VCaP (cell line): ENCODE data around the gene TECPR2.

ENCODE experiments used
- H3K27ac ChIP-seq: fragments of 450-650 bp; 2 replicates; pipeline ENCODE4 v1.5.1; 2017
- TF ChIP-seq, protein P1 (sequence below): fragments of 450-650 bp; conservative IDR thresholded peaks from 2 replicates; pipeline ENCODE4 v1.5.1; 2017; ENCODE audit warnings: mild to moderate bottlenecking, moderate library complexity

TECPR2 gene

DNA sequence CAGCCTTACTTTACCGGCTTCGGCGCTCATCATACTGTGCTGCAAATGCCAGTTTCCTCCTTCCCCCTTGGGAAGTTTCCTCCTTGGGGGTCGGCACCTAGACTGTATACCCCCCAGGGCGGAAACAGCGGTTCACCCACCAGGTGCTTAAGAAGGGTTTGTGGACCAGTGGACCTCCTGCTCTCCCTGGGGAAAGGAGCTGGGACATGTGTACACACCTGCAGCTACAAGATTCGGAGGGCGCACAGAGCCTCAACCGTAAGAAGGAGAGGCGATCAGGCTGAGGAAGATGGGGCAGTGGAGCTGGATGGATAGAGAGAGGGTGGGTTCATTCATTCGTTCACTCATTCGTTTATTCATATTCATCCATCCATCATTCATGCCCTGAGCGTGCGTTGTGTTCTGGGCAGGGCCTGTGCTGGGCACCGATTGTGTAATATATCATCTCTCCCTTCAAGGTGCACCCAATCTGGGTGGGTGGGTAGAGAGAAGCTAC, 43.9 kb upstream of the TECPR2 start:
- H3K27ac ChIP-seq = peak overlapping the region; percentile 90
- TF ChIP-seq, protein P1, sequence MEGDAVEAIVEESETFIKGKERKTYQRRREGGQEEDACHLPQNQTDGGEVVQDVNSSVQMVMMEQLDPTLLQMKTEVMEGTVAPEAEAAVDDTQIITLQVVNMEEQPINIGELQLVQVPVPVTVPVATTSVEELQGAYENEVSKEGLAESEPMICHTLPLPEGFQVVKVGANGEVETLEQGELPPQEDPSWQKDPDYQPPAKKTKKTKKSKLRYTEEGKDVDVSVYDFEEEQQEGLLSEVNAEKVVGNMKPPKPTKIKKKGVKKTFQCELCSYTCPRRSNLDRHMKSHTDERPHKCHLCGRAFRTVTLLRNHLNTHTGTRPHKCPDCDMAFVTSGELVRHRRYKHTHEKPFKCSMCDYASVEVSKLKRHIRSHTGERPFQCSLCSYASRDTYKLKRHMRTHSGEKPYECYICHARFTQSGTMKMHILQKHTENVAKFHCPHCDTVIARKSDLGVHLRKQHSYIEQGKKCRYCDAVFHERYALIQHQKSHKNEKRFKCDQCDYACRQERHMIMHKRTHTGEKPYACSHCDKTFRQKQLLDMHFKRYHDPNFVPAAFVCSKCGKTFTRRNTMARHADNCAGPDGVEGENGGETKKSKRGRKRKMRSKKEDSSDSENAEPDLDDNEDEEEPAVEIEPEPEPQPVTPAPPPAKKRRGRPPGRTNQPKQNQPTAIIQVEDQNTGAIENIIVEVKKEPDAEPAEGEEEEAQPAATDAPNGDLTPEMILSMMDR = no peak

DNA sequence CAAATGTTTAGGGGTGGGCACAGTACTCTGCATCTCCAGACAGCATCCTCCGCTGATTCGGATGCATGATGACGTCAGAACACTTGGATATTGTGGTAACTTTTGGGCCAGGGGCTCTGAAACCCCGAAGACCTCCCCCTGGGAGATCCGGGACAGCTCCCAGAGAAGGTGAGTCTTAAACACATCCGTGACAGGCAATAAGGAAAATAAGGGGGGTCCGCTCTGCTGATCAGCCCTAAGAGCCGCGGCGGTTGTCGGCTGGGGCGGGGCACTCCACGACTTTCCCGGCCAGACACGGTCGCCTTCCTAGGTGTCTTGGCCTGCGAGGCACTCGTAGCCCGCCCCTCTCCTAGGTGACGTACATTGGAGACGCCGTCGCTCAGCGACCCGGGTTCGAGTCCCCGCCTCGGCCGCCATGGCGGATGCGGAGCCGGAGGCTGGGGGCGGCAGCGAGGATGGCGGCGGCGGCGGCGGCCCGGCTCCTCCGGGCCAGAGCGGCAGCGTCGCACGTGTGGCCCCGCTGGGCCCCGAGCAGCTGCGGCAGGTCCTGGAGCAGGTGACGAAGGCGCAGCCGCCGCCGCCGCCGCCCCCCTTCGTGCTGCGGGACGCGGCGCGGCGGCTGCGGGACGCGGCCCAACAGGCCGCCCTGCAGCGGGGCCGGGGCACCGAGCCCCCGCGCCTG, 43.2 kb upstream of the TECPR2 start, which contains the start of gene ZNF839:
Gene ZNF839, plus strand, starts transcription at position 396 of the 682 bp plus-strand sequence. Its CDS starts 20 bp downstream, at position 416.
- TF ChIP-seq, protein P1 = no peak
- peak within 1 kb of the TSS; percentile 90 for H3K27ac ChIP-seq

DNA sequence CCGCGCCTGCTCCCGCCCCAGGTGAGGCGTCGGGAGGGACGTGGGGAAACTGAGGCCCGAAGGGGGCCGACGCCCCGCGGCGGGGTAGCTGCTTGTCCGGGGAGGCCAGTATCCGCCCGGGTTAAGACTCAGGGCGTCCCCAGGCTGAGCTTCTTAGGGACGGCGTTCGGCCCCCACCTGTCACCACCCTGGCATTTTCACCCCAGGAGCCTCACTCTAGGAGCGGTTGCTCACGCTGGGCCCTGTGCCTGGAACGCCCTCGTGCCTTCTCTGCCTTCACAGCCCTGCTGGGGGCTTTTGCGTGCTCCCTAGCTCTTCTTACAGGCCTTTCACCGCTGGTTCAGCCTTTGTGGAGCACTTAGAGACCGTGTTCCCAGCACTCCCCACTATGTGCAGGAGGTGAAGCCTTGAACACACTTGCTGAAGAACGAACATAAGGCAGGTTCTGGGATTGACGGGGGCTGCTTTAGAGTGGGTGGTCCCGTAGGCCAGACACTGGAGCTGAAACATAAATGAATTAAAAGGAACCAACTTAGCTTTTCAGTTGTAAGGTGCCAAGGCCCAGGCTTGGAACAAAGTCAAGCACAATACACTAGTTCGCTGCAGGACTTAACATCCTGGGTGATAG, 42.6 kb upstream of the TECPR2 start:
- peak overlapping the region; percentile 90 for H3K27ac ChIP-seq
- TF ChIP-seq, protein P1 = no peak

GRCh38 chr14:102320671-102321455, 41.9 kb upstream of the TECPR2 start:
- peak overlapping the region; percentile 90 for H3K27ac ChIP-seq
- TF ChIP-seq, protein P1 = no peak

DNA sequence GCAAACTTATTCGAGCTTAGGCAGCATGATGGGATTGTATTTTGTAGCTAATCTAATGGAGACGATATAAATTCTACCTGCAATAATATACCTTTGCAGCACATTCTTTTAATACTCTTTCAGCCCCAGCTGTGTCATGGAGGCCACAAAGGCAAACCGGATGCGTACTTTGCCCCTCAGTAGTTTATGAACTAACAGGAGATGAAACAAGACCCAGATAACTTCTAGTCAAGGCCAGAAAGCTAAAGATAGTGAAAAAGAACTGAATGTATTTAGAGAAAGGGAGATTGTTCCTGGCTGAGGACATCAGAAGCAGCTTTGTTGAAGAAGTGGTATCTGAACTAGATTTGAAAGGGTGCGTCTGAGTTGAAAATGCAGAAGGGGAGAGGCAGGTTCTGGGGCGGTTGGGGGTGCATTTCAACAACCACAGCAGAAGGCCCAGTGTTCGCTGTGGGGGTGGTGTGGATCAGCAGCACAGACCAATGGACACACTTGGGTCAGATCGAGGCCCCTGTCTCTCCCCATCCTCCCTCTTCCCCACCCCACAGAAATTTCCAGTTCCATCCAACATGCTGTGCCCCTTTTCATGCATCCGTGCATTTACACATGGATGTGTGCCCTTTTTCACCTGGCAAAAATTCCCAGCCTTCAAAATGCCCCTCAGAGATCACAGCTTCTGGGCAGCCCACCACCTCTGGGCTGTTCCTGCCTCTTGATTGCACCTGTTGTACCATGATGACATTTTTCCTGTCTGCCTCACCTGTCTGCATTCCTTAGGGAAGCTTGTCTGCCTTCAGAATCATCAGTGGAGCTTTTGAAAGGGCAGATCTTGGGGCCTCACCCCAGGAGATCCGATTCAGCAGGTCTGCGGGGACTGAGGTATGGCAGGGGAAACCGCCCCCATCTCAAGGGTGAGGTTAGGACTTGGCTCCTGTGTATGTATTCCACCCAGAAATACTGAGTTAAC, 41.0 kb upstream of the TECPR2 start:
- H3K27ac ChIP-seq = no peak overlapping the region
- TF ChIP-seq, protein P1 = no peak

DNA sequence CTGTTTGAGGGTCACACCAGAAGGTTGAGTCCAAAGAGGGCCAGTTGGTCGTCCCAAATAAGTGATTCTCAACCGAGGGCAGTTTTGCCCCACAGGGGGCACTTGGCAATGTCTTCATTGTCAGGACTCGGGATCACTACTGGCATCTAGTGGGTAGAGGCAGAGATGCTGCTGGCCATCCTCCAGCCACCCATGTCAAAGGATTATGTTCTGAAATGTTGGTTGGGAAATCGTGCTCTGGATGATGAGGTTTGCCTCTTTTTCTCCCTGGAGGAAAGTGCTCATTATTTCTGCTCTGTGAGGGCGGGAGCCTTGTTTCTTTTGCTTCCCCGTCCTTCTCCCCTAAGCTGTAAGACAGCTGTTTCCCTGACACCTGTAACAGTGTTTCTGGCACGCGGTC, 39.6 kb upstream of the TECPR2 start:
- TF ChIP-seq, protein P1 = peak; percentile 81

More for the DNA sequence above, 39.6 kb upstream of the TECPR2 start:
- no peak overlapping the region for H3K27ac ChIP-seq
